WTC11 (cell line): ENCODE results near the gene MICAL2. TPM values are rescaled to one million over a fixed set of nuclear protein-coding genes. Genes with fewer than 3 reads are reported as not detected.

ENCODE experiments used
- ATAC-seq: fragments of 200-7000 bp; cut with Tn5 transposase; 2 replicates; pipeline ENCODE4 v1.10.0; 2021; ENCODE audit warnings: mild to moderate bottlenecking, moderate library complexity
- CTCF ChIA-PET: fragments of 300-600 bp; sonication (Branson Sonifier 250); formaldehyde crosslinking; loops from one replicate; lab custom pipeline; 2021; ENCODE audit warnings: antibody characterized with exemption; lab: Charles Lee
- POLR2A ChIA-PET: fragments of 350-600 bp; sonication (Branson Sonifier 250); formaldehyde crosslinking; loops from one replicate; lab custom pipeline; 2021; ENCODE audit warnings: antibody characterized with exemption; lab: Charles Lee
- DNase-seq: peaks from one replicate; pipeline ENCODE4 v3.0.0; 2021; ENCODE audit warnings: low spot score
- H3K27ac Mint-ChIP-seq: 2 replicates; pipeline ENCODE4 v1.8.0; 2021; ENCODE audit warnings: mixed read lengths
- H3K27me3 Mint-ChIP-seq: 2 replicates; pipeline ENCODE4 v1.8.0; 2021; ENCODE audit warnings: low read depth, mild to moderate bottlenecking, moderate library complexity, mixed read lengths
- H3K36me3 Mint-ChIP-seq: 2 replicates; pipeline ENCODE4 v1.8.0; 2021; ENCODE audit warnings: mixed read lengths
- H3K4me1 Mint-ChIP-seq: 2 replicates; pipeline ENCODE4 v1.8.0; 2022; ENCODE audit warnings: mixed read lengths
- H3K4me3 Mint-ChIP-seq: 2 replicates; pipeline ENCODE4 v1.8.0; 2021; ENCODE audit warnings: mild to moderate bottlenecking, moderate library complexity, mixed read lengths
- H3K9me3 Mint-ChIP-seq: 2 replicates; pipeline ENCODE4 v1.8.0; 2021; ENCODE audit warnings: mixed read lengths
- FOXJ3 ChIP-seq: sonication (generic); formaldehyde crosslinking; IDR thresholded peaks from 2 replicates; pipeline ENCODE4 v1.9.0; 2021; ENCODE audit warnings: missing genetic modification reagents, mild to moderate bottlenecking, borderline replicate concordance
- FOXP1 ChIP-seq: sonication (generic); formaldehyde crosslinking; IDR thresholded peaks from 2 replicates; pipeline ENCODE4 v1.8.0; 2022; ENCODE audit warnings: missing genetic modification reagents, mild to moderate bottlenecking, moderate library complexity, borderline replicate concordance
- GTF2I ChIP-seq: fragments of 250-450 bp; sonication (Bioruptor Pico); conservative IDR thresholded peaks from 2 replicates; pipeline ENCODE4 v1.4.0; 2021; ENCODE audit warnings: mild to moderate bottlenecking
- JAZF1 ChIP-seq: fragments of 250-450 bp; sonication (Bioruptor Pico); IDR thresholded peaks from 2 replicates; pipeline ENCODE4 v1.9.0; 2021; ENCODE audit warnings: moderate library complexity, mild to moderate bottlenecking, inconsistent platforms
- MXD4 ChIP-seq: fragments of 250-450 bp; sonication (Bioruptor Pico); IDR thresholded peaks from 2 replicates; pipeline ENCODE4 v1.8.0; 2021; ENCODE audit warnings: mild to moderate bottlenecking, moderate library complexity, borderline replicate concordance
- MYBL2 ChIP-seq: sonication (generic); formaldehyde crosslinking; IDR thresholded peaks from 2 replicates; pipeline ENCODE4 v1.8.1; 2023; ENCODE audit warnings: mild to moderate bottlenecking, moderate library complexity, missing genetic modification reagents
- NFE2L1 ChIP-seq: sonication (generic); formaldehyde crosslinking; IDR thresholded peaks from 2 replicates; pipeline ENCODE4 v1.8.1; 2023; ENCODE audit warnings: missing genetic modification reagents
- NR1H2 ChIP-seq: sonication (generic); formaldehyde crosslinking; IDR thresholded peaks from 2 replicates; pipeline ENCODE4 v1.9.0; 2021; ENCODE audit warnings: mild to moderate bottlenecking, moderate library complexity, missing genetic modification reagents
- PRRX2 ChIP-seq: fragments of 250-450 bp; sonication (Bioruptor Pico); IDR thresholded peaks from 2 replicates; pipeline ENCODE4 v1.8.0; 2021; ENCODE audit warnings: mild to moderate bottlenecking
- SMAD4 ChIP-seq: sonication (generic); formaldehyde crosslinking; IDR thresholded peaks from 2 replicates; pipeline ENCODE4 v1.8.0; 2022; ENCODE audit warnings: mild to moderate bottlenecking, missing genetic modification reagents
- TP53 ChIP-seq: sonication (generic); formaldehyde crosslinking; IDR thresholded peaks from 2 replicates; pipeline ENCODE4 v1.8.1; 2023; ENCODE audit warnings: mild to moderate bottlenecking, missing genetic modification reagents
- ZBTB21 ChIP-seq: sonication (generic); formaldehyde crosslinking; IDR thresholded peaks from 2 replicates; pipeline ENCODE4 v1.8.1; 2023; ENCODE audit warnings: mild to moderate bottlenecking, missing genetic modification reagents, borderline replicate concordance
- ZNF219 ChIP-seq: sonication (generic); formaldehyde crosslinking; IDR thresholded peaks from 2 replicates; pipeline ENCODE4 v1.8.0; 2023; ENCODE audit warnings: missing genetic modification reagents, mild to moderate bottlenecking, borderline replicate concordance
- ZNF232 ChIP-seq: sonication (generic); formaldehyde crosslinking; IDR thresholded peaks from 2 replicates; pipeline ENCODE4 v1.8.0; 2022; ENCODE audit warnings: mild to moderate bottlenecking, missing genetic modification reagents
- total RNA-seq: library from RNA; stranded (reverse); gene quantifications from 3 replicates; pipeline ENCODE4 v1.2.3, GENCODE V29; 2021
- TF ChIP-seq, protein P1 (sequence below): fragments of 250-450 bp; sonication (Bioruptor Pico); IDR thresholded peaks from 2 replicates; pipeline ENCODE4 v1.9.0; 2021; ENCODE audit warnings: moderate library complexity, mild to moderate bottlenecking, inconsistent platforms, borderline replicate concordance
- TF ChIP-seq, protein P2 (sequence below): sonication (generic); formaldehyde crosslinking; IDR thresholded peaks from 2 replicates; pipeline ENCODE4 v1.8.1; 2023; ENCODE audit warnings: mild to moderate bottlenecking, moderate library complexity, missing genetic modification reagents
- TF ChIP-seq, protein P3 (sequence below): sonication (generic); formaldehyde crosslinking; conservative IDR thresholded peaks from 2 replicates; pipeline ENCODE4 v1.8.1; 2023; ENCODE audit warnings: mild to moderate bottlenecking, low read depth, missing genetic modification reagents, moderate library complexity
- TF ChIP-seq, protein P4 (sequence below): sonication (generic); formaldehyde crosslinking; IDR thresholded peaks from 2 replicates; pipeline ENCODE4 v1.8.1; 2022; ENCODE audit warnings: mild to moderate bottlenecking, moderate library complexity, missing genetic modification reagents
- TF ChIP-seq, protein P5 (sequence below): fragments of 250-450 bp; sonication (Bioruptor Pico); IDR thresholded peaks from 2 replicates; pipeline ENCODE4 v1.8.0; 2021; ENCODE audit warnings: mild to moderate bottlenecking
- TF ChIP-seq, protein P6 (sequence below): fragments of 250-450 bp; sonication (Bioruptor Pico); IDR thresholded peaks from 2 replicates; pipeline ENCODE4 v1.9.0; 2021; ENCODE audit warnings: mild to moderate bottlenecking

Gene MICAL2
- total RNA-seq, 1 experiment from 2014 or later: 3.1 TPM

DNA sequence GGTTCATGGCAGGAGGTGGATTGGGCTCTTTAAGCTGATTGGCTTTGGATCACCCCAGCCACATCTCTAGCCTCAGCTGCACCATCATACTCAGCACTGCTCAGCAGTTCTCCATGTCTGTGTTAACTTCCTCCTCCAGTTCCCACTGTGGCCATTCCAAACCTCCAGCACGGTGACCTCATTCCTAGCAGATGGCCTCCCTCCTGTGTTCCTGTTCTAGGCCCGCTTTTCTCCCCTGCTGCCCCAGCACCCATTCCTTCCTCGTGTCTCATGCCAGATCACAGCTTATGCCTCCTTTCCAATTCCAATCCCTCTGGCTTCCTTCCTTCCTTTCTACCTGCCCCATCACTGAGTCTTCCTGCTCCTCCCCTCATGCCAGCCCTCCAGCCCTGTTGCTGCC lies 96.1 kb downstream of the MICAL2 start:
- Mint-ChIP-seq H3K27me3 (no peaks in the 10 kb centered on the region), H3K27ac (no peak overlapping the region), H3K9me3 (peaks cover 5% of the 10 kb centered on the region; the same call in 1 of the 2 replicates), H3K36me3 (no peaks in the 10 kb centered on the region), H3K4me3 (no peak overlapping the region), H3K4me1 (no peaks in the 10 kb centered on the region)
- TF ChIP-seq PRRX2 (CRISPR knock-in tag): no peak
- TF ChIP-seq MXD4 (CRISPR knock-in tag): no peak
- TF ChIP-seq, protein P1, sequence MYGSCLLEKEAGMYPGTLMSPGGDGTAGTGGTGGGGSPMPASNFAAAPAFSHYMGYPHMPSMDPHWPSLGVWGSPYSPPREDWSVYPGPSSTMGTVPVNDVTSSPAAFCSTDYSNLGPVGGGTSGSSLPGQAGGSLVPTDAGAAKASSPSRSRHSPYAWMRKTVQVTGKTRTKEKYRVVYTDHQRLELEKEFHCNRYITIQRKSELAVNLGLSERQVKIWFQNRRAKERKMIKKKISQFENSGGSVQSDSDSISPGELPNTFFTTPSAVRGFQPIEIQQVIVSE (CRISPR knock-in tag): no peak
- TF ChIP-seq MYBL2 (CRISPR knock-in tag): no peak
- TF ChIP-seq TP53: no peak
- no peak for TF ChIP-seq NR1H2 (CRISPR knock-in tag)
- TF ChIP-seq FOXJ3 (CRISPR knock-in tag): no peak
- TF ChIP-seq, protein P2, sequence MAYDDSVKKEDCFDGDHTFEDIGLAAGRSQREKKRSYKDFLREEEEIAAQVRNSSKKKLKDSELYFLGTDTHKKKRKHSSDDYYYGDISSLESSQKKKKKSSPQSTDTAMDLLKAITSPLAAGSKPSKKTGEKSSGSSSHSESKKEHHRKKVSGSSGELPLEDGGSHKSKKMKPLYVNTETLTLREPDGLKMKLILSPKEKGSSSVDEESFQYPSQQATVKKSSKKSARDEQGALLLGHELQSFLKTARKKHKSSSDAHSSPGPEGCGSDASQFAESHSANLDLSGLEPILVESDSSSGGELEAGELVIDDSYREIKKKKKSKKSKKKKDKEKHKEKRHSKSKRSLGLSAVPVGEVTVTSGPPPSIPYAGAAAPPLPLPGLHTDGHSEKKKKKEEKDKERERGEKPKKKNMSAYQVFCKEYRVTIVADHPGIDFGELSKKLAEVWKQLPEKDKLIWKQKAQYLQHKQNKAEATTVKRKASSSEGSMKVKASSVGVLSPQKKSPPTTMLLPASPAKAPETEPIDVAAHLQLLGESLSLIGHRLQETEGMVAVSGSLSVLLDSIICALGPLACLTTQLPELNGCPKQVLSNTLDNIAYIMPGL (CRISPR knock-in tag): no peak
- TF ChIP-seq, protein P3, sequence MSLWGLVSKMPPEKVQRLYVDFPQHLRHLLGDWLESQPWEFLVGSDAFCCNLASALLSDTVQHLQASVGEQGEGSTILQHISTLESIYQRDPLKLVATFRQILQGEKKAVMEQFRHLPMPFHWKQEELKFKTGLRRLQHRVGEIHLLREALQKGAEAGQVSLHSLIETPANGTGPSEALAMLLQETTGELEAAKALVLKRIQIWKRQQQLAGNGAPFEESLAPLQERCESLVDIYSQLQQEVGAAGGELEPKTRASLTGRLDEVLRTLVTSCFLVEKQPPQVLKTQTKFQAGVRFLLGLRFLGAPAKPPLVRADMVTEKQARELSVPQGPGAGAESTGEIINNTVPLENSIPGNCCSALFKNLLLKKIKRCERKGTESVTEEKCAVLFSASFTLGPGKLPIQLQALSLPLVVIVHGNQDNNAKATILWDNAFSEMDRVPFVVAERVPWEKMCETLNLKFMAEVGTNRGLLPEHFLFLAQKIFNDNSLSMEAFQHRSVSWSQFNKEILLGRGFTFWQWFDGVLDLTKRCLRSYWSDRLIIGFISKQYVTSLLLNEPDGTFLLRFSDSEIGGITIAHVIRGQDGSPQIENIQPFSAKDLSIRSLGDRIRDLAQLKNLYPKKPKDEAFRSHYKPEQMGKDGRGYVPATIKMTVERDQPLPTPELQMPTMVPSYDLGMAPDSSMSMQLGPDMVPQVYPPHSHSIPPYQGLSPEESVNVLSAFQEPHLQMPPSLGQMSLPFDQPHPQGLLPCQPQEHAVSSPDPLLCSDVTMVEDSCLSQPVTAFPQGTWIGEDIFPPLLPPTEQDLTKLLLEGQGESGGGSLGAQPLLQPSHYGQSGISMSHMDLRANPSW (CRISPR knock-in tag): no peak
- TF ChIP-seq JAZF1 (CRISPR knock-in tag): no peak
- TF ChIP-seq, protein P4, sequence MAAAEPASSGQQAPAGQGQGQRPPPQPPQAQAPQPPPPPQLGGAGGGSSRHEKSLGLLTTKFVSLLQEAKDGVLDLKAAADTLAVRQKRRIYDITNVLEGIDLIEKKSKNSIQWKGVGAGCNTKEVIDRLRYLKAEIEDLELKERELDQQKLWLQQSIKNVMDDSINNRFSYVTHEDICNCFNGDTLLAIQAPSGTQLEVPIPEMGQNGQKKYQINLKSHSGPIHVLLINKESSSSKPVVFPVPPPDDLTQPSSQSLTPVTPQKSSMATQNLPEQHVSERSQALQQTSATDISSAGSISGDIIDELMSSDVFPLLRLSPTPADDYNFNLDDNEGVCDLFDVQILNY (CRISPR knock-in tag): no peak
- TF ChIP-seq FOXP1 (CRISPR knock-in tag): no peak
- TF ChIP-seq ZNF219 (CRISPR knock-in tag): no peak
- no peak for TF ChIP-seq SMAD4 (CRISPR knock-in tag)
- no peak for TF ChIP-seq ZNF232 (CRISPR knock-in tag)
- DNase-seq (no peak), ATAC-seq (no peak)
- POLR2A ChIA-PET: no interaction called here
- CTCF ChIA-PET: no interaction called here

DNA sequence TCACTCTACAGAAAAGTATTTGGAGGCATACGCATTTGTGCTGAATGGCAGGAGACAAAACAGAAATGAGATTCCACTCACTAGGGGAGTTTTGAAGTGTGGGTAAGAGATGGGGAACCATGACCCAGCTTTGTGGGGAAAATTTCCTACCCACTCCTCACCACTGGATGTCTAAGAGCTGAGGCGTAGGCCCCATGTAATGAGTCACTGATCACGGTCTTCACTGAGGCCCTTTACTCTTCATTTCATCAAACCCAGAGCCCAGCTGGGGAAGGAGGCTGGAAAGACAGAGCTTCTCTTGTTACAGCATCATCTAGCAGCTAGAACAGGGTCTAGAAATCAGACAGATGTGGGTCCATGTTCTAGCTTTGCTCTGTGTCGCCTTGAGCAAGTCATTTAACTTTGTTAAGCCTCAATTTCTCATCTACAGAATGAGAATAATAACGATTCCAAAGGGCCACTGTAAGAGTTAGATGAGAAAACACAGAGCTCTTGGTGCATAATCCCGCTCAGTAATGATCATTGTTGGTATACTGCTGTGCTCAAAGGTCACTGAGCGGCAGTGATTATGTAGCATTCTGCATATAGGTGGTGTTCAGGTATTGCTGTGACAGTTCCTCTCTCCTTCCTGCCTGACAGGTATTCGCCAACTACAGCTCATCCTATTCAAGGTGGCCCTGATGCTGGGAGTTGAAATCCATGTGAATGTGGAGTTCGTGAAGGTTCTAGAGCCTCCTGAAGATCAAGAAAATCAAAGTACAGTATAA lies 97.2 kb downstream of the MICAL2 start:
- no peak overlapping the region for H3K27ac Mint-ChIP-seq
- POLR2A ChIA-PET: interaction anchor here (0.6 kb wide), 1 partner anchor 572 kb away, joined by 5 read pairs; no protein-coding TSS in a partner anchor
- no peak overlapping the region for H3K4me3 Mint-ChIP-seq
- H3K9me3 Mint-ChIP-seq: peaks cover 5% of the 10 kb centered on the region; the same call in 1 of the 2 replicates
- no peaks in the 10 kb centered on the region for H3K36me3 Mint-ChIP-seq
- no peak for DNase-seq
- TF ChIP-seq GTF2I (no peak), FOXP1 (CRISPR knock-in tag) (no peak), ZBTB21 (CRISPR knock-in tag) (no peak), NFE2L1 (CRISPR knock-in tag) (no peak)
- TF ChIP-seq, protein P5, sequence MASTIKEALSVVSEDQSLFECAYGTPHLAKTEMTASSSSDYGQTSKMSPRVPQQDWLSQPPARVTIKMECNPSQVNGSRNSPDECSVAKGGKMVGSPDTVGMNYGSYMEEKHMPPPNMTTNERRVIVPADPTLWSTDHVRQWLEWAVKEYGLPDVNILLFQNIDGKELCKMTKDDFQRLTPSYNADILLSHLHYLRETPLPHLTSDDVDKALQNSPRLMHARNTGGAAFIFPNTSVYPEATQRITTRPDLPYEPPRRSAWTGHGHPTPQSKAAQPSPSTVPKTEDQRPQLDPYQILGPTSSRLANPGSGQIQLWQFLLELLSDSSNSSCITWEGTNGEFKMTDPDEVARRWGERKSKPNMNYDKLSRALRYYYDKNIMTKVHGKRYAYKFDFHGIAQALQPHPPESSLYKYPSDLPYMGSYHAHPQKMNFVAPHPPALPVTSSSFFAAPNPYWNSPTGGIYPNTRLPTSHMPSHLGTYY (CRISPR knock-in tag): no peak
- TF ChIP-seq, protein P6, sequence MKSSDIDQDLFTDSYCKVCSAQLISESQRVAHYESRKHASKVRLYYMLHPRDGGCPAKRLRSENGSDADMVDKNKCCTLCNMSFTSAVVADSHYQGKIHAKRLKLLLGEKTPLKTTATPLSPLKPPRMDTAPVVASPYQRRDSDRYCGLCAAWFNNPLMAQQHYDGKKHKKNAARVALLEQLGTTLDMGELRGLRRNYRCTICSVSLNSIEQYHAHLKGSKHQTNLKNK: no peak
- no peak for ATAC-seq
- no peaks in the 10 kb centered on the region for H3K27me3 Mint-ChIP-seq
- CTCF ChIA-PET: interaction anchor here (1.2 kb wide), 1 partner anchor 89 kb away, joined by 3 read pairs; no protein-coding TSS in a partner anchor
- H3K4me1 Mint-ChIP-seq: no peaks in the 10 kb centered on the region
